Measurements from ENCODE around the gene PRKCA.
"Not testable (repeated sequence)": the region's sequence is repeated elsewhere in the genome, so short reads cannot be mapped to it uniquely, and the experiment has no call there.

Gene PRKCA

GRCh38 chr17:66313325-66313724, 10.9 kb downstream of the PRKCA start:
- TF ChIP-seq CTCF (IDR thresholded peaks at IDR 0.05; ENCODE audit: extremely low read depth, missing control alignments) = no peak
- no peak for DNase-seq (ENCODE audit: low spot score)

- DNase-seq (ENCODE audit: low spot score) = no peak
- no peak for TF ChIP-seq CTCF (IDR thresholded peaks at IDR 0.05; ENCODE audit: extremely low read depth, missing control alignments)
These were observed 11.7 kb downstream of the PRKCA start for GRCh38 chr17:66313995-66314659.

- no peak for DNase-seq (ENCODE audit: low spot score)
- TF ChIP-seq CTCF (IDR thresholded peaks at IDR 0.05; ENCODE audit: extremely low read depth, missing control alignments) = no peak
These were observed 15.2 kb downstream of the PRKCA start for GRCh38 chr17:66317629-66318028.

- DNase-seq (ENCODE audit: low spot score) = no peak
- TF ChIP-seq CTCF (IDR thresholded peaks at IDR 0.05; ENCODE audit: extremely low read depth, missing control alignments) = no peak
These were observed 16.8 kb downstream of the PRKCA start for GRCh38 chr17:66319226-66319625.

- TF ChIP-seq CTCF (IDR thresholded peaks at IDR 0.05; ENCODE audit: extremely low read depth, missing control alignments) = no peak
- DNase-seq (ENCODE audit: low spot score) = no peak
These were observed 20.4 kb downstream of the PRKCA start for GRCh38 chr17:66322764-66323163.

- DNase-seq (ENCODE audit: low spot score) = not testable (repeated sequence)
These were observed 22.1 kb downstream of the PRKCA start for GRCh38 chr17:66324381-66325004.

GRCh38 chr17:66326476-66327047, 24.1 kb downstream of the PRKCA start:
- no peak for DNase-seq (ENCODE audit: low spot score)
- TF ChIP-seq CTCF (IDR thresholded peaks at IDR 0.05; ENCODE audit: extremely low read depth, missing control alignments) = no peak

All from GM20000 (cell line).